SK-N-DZ (cell line): ENCODE measurements around the gene LGALS9.
A peak's percentile ranks its signal among the peaks of the same experiment; 100 is the strongest.
"Not testable (repeated sequence)": the region's sequence is repeated elsewhere in the genome, so short reads cannot be mapped to it uniquely, and the experiment has no call there.

Experiments used
- DNase-seq: peaks from one replicate; pipeline ENCODE4 v3.0.0-alpha.2; 2015; ENCODE audit warnings: low spot score

LGALS9 gene

DNA sequence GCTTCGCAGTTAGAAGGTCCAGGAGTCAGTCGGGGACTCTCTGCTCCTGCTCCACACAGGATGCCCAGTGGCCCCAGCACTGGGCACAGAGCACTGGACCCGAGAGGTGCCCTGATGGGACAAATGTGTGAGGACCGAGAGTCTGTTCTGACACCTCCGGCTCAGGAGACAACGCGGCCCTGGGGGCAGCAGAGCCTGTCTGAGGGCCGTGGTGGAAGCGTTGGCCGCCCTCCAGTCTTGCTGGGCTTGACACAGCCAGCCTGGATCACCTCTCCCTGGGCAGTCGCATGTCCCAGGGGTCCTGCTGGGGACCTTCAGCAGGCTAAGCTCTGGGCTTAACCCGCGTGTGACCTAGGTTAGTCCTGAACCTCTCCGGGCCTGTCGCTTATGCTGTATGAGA lies 23.1 kb downstream of the LGALS9 start:
- DNase-seq = no peak

DNA sequence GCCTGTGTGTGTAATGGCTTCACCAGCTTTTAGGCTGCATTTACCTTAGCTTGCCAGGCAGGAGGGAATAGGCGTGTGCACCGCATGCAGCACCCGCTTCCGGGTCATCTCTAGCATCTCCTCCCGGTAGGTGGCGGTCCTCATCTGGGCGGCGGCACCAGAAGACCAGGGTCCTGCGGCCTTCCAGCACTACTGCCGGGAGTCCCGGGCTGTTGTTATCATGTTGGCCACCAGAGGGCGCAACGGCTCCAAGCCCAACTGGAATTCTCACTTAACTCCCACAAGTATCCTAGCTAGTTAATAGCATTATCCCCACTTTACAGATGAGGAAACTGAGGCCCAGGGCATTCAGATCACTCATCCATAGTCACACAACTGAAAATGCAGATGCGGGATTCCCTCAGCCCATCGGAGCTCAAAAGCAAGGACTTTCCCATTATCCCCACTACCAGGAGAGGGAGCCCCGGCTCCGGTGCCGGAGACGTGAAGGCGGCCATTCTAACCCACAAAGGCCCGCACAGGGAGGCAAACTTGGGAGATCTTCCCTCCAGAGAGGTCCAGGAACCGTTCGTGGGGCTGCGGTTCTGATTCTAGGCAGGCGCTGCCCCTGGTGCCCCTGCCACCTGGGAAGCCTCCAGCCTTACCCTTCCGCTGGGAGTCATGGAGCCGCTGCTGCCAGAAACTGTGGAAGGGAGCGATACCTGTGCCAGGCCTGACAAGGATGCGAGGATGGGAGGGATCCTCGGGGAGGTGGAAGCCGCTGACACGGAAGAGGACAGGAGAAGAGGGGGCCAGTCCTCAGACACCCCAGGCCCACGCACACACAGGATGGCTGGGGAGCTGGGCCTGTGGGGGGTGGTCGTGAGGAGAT lies 23.9 kb downstream of the LGALS9 start:
- peak; percentile 83 for DNase-seq

DNA sequence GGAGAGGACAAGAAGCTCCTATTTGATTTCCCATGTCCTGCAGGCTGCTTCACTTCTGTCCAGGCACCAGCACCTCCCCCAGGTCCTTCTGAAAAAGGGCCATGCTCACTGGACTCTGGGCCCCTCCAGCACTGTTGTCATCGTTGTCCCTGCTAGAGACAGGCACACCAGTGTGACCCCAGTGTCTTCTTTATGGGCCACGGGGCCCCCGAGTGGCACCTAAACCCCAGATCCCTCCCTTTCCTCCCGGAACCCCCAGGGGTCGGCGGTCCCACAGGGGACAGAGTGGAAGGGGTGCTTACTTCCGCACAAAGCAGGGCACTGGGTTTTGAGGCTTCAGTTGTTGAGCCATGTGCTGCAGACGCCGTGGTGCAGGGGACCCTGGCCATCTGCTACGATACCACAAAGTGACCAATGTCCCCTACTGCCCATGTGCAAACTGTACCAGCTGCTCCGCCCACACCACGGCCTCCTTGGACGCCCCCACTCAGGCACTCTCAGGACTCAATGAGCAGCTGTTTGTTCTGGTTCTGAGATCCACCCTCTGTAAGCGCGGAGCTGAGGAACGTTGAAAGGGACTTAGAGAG lies 24.6 kb downstream of the LGALS9 start:
- not testable (repeated sequence) for DNase-seq

DNA sequence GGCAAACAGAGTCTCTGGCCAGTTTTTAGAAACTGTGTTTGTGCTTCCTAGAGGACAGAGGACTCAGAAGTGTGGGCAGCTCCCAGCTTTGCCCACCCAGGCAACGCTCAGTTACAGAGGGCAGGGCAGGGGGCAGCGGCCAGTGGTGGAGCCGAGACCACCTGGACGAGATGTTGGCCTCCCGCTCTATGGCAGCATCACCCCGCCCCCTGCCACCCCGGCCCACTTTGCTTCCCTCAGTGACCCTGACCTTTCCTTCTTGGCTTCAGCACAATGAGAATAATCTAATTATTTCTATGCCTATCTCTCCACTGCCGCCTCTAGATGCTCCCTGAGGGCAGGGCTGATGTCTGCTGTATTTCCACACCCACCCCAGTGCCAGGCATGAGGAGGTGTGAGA lies 25.6 kb downstream of the LGALS9 start:
- DNase-seq = not testable (repeated sequence)

DNA sequence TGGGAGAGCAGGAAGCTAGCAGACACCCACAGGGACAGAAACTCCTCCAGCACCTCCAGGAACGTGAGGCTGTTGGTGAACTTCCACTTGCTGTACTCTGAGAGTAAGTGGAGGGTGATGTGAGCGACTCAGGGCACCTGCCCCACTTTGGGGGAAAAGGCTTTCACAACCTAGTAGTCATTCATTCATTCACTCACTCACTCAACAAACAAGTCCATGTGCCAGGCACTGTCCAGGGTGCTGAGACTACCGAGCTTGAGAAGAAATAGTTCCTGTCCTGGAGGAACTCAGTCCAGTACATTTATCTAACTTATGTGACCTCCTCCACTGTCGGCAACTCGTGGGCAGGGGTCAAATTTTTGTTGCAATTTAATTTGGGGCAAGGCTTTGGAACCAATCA lies 26.6 kb downstream of the LGALS9 start:
- DNase-seq = no peak

DNA sequence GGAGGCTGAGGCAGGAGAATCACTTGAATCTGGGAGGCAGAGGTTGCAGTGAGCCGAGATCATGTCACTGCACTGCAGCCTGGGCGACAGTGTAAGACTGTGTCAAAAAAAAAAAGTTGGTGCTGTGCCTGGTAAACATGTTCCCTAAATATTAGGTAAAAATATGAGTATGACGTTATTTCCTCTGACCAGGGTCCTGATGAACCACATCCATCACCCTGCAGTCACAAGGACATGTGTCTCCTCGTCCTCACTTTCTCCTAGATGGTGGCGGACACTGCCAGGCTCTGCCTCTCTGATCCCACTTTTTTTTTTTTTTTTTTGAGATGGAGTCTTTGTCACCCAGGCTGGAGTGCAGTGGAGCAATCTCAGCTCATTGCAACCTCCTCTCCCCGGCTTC lies 28.7 kb downstream of the LGALS9 start:
- no peak for DNase-seq

DNA sequence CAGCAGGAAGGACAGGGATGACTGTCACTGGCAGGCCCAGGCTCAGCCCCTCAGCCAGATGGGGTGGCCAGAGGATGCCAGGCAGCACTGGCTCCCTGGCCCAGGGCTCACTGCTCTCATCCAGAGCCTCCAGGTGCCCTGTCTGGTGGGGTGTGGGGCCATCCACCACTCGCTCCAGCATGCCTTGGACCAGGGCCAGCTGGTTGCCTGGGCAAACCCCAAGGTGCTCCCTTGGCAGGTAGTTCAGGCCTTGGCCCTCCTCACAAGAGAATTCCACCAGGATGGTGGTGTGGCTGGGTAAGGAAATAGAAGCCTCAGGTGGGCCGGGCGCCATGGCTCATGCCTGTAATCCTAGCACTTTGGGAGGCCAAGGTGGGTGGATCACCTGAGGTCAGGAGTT lies 29.4 kb downstream of the LGALS9 start:
- no peak for DNase-seq

DNA sequence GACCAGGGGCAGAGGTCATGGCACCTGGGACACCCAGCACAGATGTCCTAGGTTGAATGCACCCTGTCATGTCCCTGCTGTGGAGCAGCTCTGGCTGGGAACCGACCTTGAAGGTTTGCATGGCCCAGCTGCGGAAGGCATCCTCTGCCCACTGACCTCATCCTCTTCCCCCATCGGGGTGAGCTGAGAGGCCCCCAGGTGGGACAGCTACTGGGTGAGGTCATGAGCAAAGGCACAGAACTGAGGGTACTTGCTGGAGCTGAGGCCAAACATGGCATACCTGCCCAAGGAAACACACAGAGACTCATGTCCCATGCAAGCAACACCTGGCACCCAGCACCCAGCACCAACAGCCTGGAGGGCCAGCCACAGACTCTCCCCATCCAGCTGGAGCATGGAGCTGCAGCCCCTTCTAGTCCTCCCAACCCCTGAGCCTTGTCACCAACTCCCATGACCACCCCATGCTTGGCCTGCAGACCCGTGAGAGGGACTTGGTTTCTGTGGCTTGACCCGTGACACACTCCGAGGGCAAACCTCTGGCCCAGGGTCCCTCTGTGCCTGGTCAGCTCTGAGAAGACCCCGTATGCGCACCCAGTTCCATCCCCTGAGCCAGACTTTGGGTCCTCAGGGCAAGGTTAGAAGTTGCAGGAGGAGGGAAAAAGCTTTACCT lies 33.1 kb downstream of the LGALS9 start:
- no peak for DNase-seq

DNA sequence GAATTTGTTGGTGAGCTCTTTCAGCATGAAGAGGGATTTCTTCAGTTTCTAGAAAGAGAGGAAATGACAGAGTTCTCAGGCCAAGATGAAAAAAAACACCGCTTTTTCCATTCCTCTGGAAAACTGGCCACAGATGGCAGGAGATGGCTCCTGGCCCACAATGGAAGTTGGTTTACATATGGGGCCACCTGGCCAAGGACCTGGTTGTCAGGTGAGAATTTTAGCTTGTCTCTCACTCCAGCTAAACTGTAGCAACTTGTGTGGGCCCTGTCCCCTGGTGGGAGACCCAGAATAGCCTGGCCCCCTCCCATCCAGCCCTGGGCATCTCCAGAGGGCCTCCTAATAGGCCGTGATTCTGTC lies 33.6 kb downstream of the LGALS9 start:
- no peak for DNase-seq

DNA sequence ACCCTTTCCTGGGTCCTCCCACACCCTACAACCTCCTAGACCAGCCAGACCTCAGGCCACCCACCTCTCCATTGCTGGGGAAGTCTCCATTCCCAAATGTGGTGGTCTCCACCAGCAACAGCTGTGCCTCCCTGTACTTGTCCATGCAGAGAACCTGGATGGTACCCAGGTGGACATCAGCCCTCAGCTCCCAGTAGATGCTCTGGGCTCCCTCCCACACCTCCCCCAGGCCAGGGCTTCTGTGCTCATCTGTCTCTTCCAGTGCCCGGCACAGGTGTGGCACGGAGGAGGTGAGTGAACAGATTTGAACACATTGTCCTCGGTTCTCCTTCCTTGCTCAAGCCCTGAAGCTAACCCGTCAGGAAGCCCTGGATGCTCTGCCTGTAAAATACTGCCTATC lies 34.6 kb downstream of the LGALS9 start:
- no peak for DNase-seq

DNA sequence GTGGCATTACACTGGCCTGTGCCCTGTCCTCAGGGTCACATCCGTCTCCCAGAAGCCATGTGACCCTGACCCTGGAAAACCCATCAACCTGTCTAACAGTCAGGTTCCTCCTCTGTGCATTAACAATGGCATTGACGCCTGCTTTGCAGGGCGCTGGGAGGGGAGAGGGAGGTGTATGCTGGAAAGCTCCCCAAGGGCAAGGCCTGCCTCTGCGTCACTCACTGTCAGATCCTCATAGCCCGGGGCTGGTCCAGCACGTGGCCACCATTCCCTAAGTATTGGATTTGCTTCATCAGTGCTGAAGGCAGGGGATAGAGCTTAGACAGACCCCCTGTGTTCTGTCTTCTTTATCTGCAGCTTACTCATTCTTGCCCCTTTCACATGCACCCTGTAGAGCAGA lies 35.3 kb downstream of the LGALS9 start:
- not testable (repeated sequence) for DNase-seq

DNA sequence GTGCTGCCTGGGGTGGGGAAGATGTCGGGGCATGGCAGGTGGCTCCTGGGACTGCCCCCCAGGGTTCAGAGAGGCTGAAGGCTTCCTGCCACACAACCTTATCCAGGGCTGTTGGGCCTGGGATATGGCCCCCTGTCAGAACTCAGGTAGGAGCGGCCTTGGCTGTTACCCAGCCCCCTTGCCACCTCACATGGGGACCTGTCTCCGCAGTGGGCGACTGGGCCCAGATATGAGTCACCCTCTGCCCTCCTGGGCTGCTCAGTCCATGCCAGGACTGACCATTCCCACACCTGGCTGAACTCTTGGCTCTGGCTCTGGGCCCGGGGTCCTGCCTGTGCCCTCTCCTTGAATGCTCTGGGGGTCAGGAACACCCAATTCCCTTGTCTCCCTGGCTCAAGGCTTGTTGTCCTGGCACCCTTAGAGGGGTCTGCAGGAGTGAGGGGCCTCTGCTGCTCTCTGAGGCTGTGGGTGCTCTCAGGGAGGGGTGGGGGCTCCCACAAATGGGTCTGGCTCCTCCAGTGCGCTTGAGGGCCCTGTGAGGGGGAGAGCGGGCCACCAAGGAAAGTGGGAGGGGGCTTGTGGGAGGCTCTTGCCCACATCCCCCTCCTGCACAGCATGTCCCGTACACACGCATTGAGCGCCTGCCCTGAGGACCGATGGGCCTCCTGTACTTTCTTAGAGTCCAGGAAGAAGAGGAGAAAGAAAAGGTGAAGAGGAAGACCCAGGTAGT lies 36.0 kb downstream of the LGALS9 start:
- DNase-seq = no peak

DNA sequence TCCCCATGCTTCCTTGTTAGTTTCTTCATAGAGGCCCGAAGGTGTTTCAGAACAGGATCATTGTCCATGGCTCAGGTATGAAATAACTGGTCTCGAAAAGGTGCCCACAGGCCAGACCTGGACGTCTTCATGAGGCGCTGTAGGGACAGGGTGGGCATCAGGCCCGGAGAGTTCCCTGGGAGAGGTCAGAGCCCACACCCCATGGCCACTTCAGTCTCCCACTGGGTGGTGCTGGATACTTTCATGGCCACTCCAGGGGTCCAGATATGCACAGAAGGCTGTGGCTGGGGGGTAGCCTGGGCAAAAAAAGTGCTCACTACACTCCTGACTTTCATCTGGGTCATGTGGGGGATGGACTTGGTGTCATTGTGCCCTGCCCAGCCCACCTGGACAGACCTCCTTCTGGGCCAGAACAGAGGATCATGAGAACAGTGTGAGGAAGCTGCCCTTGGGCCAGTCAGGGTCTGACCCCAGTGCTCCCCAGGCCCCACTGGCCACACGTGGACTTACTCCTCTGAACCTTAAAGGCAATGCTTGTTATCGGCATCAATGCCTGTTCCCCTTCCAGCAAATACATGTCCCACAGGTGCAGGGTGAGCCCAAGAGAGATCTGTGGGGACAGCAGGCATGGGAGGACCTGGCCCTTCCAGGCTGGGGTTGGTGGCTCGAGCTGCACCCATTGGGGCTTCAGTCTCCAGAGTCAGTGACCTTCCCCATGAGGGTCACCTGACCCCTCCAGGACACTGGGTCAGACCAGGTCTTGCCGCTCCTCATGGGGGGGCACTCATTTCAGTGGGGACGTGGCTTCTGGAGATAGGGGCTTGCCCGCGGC lies 36.9 kb downstream of the LGALS9 start:
- no peak for DNase-seq

DNA sequence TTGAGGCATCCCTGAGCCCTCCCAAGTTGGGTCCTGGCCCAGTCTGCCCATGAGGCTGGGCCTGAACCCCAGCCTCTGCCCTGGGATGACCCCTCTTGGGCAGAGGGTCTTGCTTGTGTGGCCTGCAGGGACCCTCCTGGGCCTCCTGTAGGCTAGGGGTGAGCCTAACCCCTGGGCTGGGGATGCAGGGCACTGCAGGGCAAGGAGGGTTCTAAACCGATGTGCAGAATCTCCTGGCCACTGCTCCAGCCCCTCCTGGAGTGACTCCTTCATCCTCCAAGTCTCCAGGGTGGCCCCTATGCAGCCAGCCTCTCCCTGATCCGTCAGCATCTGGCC lies 37.5 kb downstream of the LGALS9 start:
- DNase-seq = no peak

DNA sequence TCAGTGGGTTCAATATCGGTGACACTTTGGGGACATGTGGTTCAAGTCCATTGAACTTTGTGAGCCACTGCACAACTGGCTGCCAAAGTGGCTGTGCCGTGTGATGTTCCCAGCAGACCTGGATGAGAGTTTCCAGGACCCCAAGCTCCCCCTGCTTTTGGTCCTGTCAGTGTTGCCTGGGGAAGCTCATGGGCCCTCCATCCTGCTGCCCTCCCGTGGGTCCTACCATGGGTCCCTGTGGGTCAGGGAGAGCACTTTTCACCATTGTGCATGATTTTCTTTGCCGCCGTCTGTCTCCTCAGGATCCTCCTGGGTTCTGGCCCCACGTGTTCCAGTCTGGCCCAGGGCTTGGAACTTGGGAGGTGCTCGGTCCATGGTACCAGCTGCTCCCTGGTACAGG lies 38.1 kb downstream of the LGALS9 start:
- DNase-seq = no peak

DNA sequence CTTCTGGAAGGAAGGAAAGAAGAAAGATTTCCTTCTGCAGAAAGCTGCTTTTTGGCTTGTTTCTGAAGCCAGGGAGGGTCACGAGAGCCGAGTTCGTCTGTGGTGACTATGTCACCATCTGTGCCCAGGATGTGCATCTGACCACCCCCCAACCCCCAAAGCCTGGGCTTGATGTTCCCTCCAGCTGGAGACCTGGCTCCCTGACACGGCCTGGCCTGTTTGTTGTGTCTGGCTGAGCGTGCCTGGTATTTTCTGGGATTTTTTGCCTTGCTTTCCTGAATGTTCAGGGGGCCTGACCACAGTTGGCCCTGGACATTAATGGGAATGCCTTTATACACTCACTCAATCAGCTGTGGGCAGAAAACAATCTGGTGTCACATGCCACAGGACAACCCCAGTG lies 38.9 kb downstream of the LGALS9 start:
- DNase-seq = no peak

DNA sequence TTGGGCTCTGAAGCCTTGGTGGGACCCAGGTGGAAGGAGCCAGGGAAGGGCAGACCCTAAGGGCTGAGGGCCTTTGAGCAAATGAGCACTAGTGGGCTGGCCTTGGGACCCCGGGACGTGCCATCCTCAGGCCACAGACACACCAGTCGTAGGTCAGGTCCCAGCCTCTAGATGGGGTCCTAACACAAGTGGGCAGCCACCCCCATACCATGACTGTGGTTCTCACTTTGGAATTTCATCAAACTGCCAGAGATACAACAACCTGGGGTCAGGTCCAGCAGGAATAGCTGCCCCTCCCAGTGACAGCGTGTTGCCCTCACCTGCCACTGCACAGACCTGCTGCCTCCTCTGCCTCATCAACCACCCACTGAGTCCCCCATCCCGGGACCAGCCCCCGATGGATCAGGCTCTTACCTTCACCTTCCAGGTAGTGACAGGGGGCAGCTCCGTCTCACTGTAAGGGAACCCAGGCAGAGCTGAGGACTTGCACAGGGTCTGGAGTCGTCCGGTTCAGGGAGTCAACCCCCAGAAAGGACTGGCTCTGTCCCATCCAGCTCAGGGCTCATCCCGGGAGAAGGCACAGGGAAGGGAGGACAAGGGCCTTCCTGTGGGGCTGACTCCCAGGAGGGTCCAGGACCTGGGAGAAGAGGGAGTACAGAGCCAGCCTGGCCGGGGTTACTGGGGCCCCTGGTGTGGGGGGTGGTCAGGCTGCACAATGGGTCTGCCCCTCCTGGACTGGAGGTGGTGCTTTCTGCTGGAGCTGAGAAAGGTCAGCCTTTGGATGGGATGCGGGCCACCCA lies 40.0 kb downstream of the LGALS9 start:
- DNase-seq = no peak

DNA sequence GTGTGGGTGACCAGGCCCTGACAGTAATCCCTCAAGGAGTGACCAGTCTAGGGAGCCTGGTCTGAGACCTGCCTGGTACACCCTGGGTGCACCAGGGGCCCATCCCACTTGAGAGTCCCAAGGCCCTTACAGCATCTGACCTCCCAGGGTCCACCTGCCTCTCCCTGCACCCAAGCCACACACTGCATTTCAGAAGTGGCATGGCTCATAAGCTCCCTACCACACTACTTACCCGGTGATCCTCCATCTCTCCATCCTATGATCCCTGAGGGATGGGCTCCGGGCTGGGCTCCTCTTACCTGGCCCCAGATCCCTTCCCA lies 40.6 kb downstream of the LGALS9 start:
- no peak for DNase-seq

DNA sequence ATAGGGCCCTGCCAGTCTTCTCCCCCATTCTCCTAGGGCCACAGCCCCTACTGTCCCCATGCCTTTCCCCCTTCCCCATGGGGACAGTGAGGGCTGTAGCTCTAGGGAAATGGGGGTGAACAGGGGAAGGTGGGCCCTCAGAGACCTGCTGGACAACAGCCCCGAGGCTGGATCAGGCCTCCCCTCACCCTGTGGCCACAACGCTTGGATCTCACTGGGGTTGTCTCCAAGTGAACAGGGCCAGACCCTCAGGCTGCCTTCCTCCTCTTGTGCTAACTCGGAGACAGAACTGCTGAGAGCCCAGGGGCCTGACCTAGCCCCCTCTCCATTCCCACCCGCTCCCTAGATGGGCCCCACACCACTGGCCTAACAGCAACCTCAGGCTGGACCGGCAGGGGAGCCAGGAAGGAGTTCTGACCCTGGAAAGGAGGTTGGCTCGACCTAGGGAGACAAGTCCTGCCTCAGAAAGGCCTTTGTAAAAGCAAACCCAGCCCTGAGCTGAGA lies 41.0 kb downstream of the LGALS9 start:
- DNase-seq = not testable (repeated sequence)

DNA sequence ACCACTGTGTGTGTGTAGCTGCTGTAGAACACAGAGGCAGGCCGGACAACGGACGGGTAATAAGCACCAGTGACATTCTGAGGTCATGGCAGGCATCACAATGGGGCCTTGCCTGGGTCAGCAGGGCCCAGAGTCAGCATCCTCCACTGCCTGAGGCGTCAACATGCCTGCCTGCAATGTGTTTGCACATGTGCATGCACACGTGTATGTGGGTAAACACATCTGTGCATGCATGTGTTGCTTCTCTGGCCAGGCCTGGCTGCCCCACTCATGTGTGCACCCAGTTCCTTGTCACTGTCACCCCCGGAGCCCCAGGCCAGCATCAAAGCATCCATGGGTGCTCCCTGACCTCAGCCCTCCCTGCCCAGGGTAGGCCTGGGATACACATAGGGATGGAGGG lies 43.3 kb downstream of the LGALS9 start:
- DNase-seq = no peak

DNA sequence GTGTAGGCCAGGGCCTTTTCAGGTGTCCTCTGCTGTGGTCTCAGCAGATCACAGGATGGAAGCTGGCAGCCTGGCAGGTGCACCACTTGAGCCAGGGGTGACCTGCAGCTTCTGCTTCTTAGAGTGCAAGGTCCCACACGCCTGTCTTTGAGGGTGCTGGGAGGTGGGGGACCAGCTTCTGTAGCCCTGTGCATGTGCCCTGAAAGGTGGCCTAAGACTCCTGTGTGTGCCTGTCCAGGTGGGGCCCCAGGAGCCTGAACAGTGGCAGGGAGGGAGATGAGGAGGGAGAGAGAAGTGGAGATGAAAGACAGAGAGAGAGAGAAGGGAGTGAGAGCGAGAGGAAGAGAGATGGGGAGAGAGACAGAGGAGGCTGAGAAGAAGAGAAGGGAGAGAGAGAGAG lies 46.2 kb downstream of the LGALS9 start:
- no peak for DNase-seq
